Stimulated activated CD4-positive, alpha-beta T cell treated with anti-CD3 and anti-CD28 coated beads, Interleukin-12 subunit alpha, Interleukin-12 subunit beta, amount 100 ng/mL, for 48 hours (primary cell): ENCODE results near the gene VAV1.
"Not testable (repeated sequence)": the region's sequence is repeated elsewhere in the genome, so short reads cannot be mapped to it uniquely, and the experiment has no call there.

Experiments
- DNase-seq, 3 donors: peaks; one replicate each; pipeline ENCODE4 v3.0.0-alpha.2; 2020; ENCODE audit warnings: low read depth in 2 of 3, low spot score in 1 of 3

Gene VAV1

DNA sequence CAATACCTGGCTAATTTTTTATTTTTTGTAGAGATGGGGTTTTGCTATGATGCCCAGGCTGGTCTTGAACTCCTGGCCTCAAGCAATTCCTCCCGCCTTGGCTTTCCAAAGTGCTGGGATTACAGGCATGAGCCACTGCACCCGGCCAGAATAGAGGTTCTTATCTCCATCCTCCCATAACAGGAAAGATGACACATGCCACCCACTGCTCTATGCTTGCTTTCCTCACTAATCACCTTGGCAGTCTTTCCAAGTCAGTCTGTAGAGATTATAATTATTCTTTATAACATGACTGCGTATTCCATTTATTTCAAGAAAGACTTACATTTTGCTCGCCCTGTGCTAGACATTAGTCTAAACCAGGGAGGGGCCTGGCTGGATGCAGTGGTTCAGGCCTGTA is 6.7 kb downstream of the VAV1 start:
- no peak for DNase-seq

- no peak for DNase-seq
Measured at GRCh38 chr19:6787393-6787792, 14.9 kb downstream of the VAV1 start.

DNA sequence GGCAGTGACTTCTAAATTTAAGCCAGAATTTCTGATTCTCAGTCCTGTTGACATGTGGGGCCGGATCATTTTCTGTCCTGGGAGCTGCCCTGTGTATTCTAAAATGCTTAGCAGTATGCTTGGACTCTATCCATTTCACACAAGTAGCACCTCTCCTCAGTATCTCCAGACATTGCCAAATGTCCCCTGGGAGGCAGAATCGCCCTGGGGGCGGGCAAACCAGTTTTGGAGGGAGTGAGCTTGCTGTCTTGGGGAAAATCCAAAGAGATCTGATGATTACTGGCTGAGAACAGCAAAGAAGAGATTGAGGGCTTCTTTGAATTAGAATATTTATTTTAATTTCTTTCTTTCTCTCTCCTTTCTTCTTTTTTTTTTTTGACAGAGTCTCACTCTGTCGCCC is 16.4 kb downstream of the VAV1 start:
- DNase-seq, result no peak

GRCh38 chr19:6790194-6791128 is 18.0 kb downstream of the VAV1 start:
- no peak for DNase-seq

DNA sequence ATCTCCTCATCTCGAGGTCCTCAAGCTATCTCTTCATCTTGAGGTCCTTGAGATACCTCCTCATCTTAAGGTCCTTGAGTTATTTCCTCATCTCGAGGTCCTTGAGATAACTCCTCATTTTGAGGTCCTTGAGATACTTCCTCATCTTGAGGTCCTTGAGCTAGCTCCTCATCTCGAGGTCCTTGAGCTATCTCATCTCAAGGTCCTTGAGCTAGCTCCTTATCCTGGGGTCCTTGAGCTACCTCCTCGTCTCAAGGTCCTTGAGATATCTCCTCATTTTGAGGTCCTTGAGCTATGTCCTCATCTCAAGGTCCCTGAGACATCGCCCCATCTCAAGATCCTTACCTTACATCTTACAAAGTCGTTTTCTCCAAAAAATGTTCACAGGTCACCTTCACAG is 18.7 kb downstream of the VAV1 start:
- no peak for DNase-seq

GRCh38 chr19:6793411-6793810 is 20.9 kb downstream of the VAV1 start:
- no peak for DNase-seq

DNA sequence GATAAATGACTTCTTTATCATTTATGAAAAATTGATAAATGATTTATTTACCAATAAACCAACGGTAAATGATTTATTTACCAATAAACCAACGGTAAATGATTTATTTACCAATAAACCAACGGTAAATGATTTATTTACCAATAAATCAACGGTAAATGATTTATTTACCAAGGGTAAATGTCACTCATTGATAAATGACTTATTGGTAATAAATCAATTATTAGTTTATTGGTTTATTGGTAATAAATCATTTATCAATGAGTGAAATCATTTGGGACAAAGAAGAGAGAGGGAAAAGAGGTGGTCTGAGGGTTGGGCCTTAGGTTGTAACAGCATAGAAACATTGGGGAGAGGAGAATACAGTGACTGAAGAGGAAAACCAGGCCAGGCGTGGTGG is 21.5 kb downstream of the VAV1 start:
- DNase-seq, result no peak

DNA sequence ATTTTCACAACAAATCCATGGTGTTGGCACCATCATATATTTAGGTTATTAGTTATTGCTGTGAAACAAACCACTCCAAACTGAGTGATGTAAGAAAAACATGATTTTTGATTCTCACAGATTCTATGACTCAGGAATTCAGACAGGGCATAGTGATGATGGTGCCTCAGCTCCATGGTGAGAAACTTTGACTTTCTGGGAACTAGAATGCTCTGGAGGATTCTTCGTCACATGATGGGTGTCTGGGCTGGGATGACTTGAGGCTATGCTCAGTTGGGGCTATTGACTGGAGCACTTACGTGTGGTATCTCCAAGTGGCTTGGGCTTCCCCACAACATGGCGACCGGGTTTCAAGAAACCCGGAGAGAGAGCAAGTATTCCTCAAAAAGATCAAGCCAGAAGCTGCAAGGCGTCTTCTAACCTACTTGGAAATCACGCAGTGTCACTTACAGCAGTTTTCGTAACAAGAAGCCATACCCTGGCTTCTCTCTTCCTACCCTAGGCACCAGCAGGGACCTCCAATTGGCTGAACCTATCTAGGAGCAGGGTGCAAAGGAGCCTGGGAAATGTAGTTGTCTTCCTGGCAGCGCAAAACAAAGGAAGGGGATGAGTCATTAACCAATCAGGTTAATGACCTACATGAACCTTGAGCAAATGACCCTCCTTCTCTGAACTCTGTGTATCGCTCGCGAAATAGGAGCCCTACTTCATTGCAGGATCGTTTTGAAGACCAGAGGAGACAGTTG is 22.4 kb downstream of the VAV1 start:
- no peak for DNase-seq

GRCh38 chr19:6796278-6796677 is 23.8 kb downstream of the VAV1 start:
- no peak for DNase-seq

DNA sequence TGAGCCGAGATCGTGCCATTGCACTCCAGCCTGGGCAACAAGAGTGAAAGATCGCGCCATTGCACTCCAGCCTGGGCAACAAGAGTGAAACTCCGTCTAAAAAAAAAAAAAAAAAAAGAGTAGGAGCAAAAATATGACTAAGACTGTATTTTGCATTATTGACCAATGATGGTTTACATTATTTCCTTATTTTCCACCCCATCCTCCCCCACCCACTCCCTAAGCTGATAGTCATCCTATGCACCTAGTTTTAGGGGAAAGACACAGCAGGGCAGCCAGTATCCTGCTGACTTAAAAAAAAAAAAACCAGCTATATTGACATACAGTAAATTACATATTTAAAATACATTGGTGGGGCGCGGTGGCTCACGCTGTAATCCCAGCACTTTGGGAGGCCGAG is 25.1 kb downstream of the VAV1 start:
- DNase-seq, result no peak

GRCh38 chr19:6800160-6800790 is 27.8 kb downstream of the VAV1 start:
- DNase-seq, result not testable (repeated sequence)

DNA sequence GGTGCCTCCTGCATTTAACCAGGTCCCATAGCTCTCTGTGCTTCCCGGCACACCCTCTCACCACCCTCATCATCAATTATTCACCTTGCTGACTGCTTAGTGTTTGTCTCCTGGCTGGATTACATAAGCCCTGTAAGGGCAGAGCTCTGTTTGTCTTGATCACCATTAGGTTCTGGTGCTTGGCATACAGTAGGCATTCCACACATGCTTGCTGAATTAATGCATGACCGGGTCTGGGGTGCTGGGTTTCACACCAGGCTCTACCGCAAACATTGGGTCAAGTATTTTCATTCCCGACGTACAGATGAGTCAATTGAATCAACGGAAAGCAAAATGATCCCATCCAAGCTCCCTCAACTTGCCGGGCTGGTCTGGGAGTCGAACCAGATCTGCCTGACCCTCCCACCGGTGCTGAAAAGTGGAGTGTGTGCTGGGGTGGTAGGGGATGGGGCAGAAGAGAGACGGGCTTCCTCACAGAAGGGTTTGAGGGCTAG is 28.5 kb downstream of the VAV1 start:
- no peak for DNase-seq

DNA sequence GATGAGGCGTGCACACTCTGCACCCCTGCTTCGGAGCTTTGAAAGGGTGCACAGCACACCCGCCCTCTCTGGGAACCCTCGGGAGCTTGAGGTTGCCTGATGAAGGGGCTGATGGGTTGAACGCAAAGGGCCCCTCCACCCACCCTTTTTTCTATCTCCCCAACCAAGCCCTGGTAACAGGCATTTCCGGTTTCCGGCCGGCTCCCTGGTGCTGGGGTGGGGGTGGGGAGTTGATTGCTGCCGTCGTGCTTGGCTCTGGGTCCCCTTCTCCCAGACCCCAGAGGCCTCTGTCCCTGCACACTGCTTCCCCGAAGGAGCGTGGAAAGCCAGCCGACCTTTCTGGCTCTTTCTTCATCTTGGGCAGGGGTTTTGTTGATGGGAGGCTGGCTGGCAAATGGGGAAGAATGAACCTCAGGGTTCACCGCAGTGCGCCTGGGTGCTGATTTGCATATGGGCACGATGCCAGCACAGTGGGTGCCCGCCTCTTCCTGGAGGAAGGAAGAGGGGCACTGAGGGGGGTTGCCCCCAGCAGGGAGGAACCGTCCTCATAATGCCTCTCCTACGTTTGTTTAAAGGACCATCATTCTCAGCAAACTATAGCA is 29.1 kb downstream of the VAV1 start:
- peak; percentile 67 to 74 (median 73) for DNase-seq

DNA sequence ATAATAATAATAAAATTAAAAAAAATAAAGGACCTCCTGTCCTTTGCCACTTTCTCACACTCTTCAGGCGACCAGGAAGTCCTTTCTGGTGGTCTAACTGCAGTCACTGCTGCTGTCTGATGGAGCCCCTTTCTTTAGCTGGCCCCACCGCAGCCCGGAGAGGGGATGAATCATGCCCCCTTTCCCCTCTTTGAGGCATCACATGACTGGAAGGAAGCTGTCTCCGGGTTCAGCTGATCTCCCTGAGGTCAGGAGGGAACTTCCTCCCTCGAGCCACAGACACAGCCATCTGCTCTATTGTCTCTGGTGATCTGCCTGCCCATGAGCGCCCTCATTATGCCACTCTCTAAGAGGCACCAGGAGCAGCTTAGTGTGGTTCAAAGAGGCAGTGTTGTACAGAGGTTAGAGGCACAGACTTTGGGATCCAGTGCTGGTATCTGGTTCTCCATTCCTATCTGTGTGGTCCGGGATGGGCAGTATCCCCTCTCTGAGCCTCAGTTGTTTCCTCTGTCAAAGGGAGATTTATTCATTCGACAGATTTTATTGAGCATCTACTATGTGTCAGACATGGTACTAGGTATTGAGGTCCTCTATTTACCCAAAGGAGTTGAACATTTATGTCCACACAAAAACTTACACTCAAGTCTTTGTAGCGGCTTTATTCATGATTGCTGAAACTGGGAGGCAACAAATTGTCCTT is 30.0 kb downstream of the VAV1 start:
- DNase-seq, result peak; percentile 60 to 71 (median 64)

GRCh38 chr19:6803036-6803404 is 30.5 kb downstream of the VAV1 start:
- DNase-seq, result no peak

GRCh38 chr19:6806488-6806887 is 34.0 kb downstream of the VAV1 start:
- DNase-seq, result no peak

GRCh38 chr19:6807291-6807690 is 34.8 kb downstream of the VAV1 start:
- no peak for DNase-seq

GRCh38 chr19:6808494-6808893 is 36.0 kb downstream of the VAV1 start:
- no peak for DNase-seq

- DNase-seq, result no peak
Measured at GRCh38 chr19:6809262-6809661, 36.8 kb downstream of the VAV1 start.

DNA sequence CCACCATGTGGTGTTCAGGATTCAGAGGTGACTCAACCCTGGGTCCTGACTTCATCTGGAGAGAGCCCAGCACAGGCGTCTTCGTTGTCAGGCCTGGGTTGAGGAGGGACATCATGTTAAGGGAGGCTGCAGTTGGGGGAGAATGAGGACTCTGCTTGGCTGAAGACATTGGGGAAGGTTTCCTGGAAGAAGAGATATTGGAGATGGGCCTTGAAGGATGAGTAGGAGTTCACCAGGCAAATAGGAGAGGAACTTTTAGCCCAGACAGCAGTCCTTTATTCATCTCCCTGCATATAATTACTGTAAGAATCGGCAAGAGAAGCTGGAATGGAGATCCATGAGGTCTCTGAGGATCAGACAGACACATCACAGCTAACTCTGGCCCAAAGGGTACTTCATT is 38.9 kb downstream of the VAV1 start:
- DNase-seq, result no peak

DNA sequence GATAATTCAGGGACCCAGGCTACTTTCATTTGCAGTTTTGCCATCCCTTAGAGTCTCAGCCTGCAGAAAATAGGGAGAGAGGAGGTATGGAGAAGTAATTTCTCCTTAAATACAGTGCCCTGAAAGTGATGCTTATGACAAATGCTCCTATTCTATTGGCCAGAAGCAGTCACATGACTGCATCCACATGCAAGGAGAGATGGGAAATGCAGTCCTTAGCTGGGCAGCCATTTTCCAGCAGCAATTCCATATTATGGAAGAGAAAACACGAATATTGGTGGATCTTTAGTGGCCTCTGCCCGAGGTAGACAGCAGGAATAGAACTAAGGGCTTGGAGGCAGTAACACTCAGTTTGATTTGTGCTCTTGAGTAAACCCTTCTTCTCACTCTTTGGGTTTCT is 39.4 kb downstream of the VAV1 start:
- no peak for DNase-seq
